ENCODE data around the gene MPP4.

MPP4 gene, protein sequence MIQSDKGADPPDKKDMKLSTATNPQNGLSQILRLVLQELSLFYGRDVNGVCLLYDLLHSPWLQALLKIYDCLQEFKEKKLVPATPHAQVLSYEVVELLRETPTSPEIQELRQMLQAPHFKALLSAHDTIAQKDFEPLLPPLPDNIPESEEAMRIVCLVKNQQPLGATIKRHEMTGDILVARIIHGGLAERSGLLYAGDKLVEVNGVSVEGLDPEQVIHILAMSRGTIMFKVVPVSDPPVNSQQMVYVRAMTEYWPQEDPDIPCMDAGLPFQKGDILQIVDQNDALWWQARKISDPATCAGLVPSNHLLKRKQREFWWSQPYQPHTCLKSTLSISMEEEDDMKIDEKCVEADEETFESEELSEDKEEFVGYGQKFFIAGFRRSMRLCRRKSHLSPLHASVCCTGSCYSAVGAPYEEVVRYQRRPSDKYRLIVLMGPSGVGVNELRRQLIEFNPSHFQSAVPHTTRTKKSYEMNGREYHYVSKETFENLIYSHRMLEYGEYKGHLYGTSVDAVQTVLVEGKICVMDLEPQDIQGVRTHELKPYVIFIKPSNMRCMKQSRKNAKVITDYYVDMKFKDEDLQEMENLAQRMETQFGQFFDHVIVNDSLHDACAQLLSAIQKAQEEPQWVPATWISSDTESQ

GRCh38 chr2:201698588-201699226 lies at the start of gene MPP4:
MPP4 (minus strand) TSS chr2:201698644; CDS start chr2:201693954, 4,690 bp downstream.
- DNase-seq: no peak

DNA sequence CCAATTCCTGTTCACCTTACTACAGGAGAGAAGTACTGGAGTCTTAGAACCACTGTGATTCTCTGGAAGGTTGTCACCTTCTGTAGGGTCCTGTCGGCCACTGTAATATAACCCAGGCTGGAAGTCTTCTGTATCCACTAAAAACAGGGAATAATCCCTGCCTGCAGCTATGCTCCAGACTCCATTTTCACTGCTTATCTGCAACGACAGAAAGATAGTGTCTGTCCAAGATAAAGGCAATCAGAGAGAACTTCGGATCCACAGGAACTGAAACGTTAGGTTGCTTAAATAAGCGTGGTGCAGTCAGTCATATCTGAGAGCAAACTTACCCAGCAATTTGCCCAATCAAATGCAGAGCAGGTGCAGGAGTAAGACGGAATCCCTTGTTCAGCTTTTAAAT lies 48.1 kb upstream of the MPP4 start:
- DNase-seq: no peak

DNA sequence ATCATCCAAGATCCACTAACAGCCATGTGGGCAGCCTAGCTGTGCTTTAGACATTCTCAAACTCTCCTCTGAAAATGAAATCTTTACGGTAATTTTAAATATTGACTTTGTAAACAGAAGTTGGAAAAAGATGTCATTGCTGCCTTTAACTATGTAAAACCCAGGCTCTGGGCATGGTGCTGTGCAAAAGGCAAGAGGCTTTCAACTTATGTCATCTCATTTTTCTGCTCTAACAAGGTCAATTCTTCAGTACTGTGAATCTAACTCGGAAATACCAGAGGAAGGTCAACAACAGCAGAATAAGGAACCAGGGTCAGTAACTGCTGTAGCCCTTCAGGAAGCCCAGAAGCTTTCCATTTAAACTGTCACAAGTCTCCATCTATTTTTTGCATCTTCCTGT lies 37.0 kb upstream of the MPP4 start:
- DNase-seq: no peak

DNA sequence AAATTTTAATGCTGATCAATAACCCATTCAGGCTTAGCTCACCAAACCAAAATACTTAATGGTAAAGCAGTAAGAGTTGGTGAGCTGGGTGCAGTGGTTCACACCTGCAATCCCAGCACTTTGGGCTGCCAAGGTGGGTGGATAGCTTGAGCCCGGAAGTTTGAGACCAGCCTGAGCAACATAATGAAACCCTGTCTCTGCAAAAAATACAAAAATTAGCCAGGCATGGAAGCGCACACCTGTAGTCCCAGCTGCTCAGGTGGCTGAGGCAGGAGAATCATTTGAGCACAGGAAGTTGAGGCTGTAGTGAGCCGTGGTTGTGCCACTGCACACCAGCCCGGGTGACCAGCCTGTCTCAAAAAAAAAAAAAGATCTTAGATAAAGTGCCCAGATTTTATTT lies 35.7 kb upstream of the MPP4 start:
- DNase-seq: no peak

GRCh38 chr2:201733544-201733943 lies 35.1 kb upstream of the MPP4 start:
- DNase-seq: no peak

DNA sequence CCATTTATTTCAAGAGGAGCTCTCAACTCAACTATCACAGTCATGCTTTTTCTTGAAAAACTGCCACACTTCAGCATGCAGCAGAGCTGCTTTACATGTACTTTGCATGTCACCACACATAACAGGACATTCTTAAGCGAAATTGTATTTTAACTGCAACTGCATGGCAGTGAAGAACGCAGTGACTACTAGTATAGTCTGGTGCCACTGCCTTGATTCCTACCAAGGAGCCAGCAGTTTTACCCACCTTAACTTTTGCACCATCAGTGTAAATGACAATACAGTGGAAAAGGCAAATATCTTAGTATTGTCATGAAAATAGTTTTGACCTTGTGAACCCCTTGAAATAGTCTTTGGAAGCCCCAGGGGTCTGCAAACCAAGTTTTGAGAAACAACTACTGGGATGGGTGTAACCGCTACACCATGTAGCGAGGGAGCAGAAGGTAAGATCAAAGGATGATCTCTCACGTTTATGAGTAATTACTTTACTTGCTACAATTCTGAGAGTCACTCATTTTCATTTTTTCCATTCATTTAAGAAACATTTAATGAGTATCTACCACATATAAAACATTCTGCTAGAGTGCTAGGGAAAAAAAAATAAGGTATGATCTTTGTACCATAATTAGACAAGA lies 32.3 kb upstream of the MPP4 start:
- DNase-seq: no peak

GRCh38 chr2:201715459-201715858 lies 17.0 kb upstream of the MPP4 start:
- no peak for DNase-seq

DNA sequence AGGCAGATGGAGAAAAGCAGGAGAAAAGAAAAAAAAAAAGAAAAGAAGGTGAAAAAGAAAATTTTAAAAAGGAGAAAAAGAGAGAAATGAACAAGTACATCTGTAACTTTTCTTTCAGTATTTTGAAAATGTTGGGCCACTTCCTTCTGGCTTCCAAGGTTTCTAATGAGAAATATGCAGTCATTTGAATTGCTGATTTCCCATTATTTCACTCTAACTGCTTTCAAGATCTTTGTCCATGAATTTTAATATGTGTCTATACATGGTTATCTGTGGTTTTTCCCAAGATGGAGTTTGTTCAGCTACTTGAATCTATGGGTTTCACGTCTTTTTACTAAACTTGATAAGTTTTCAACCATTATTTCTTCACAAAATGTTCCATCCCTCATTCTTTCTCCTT lies 14.3 kb upstream of the MPP4 start:
- no peak for DNase-seq

- no peak for DNase-seq
Measured at GRCh38 chr2:201709747-201710146, 11.3 kb upstream of the MPP4 start.

DNA sequence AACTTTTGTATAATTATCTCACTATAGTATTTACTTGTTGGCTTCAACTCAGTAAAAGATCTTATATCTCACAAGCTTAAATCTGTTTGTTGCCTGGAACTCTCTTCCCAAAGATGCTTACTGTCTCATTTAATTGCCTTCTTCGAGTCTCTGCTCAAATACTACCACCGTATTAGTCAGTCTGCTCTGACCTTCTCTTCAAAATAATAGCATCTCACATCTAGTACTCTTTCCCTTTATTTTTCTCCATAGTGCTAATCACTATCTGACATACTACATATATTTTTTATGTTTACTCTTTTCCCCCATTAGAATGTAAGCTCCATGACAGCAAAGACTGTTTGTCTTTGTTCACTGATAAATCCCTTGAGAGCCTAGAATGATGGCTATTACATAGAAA lies 10.6 kb upstream of the MPP4 start:
- no peak for DNase-seq

DNA sequence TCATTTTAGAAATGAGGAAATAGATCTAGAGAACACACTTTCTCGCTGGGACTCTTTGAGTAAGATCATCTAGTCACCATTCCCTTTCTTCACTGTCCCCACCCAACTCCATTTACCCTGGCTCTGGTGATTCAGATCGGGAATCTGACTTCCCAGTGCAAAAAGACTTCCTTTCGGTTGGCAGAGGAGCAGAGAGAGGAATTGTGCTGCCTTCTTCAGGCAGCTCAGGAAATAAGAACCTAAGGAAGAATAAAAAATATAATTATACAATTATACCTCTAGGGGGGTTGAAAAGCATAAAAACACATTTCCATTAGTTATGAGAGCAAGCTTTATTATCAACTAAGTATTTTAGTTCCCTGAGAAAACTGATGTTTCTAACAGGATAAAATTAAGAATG lies 9.3 kb upstream of the MPP4 start:
- no peak for DNase-seq

DNA sequence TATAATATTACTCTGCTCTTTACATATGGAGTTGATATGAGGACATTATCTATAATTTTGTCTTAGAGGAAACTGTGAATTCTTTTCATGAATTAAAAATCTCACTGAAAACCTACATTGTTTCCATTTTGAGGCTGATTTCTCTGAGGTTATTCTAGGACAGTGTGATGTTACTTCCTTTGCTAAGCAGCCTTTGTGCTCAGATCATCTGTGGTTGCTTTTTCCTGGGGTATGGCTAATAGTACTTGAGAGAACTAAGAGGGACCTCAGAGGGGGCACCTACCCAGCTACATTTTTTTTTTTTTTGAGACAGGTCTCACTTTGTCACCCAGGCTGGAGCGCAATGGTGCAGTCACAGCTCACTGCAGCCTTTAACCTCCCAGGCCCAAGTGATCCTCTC lies 8.7 kb upstream of the MPP4 start:
- no peak for DNase-seq

DNA sequence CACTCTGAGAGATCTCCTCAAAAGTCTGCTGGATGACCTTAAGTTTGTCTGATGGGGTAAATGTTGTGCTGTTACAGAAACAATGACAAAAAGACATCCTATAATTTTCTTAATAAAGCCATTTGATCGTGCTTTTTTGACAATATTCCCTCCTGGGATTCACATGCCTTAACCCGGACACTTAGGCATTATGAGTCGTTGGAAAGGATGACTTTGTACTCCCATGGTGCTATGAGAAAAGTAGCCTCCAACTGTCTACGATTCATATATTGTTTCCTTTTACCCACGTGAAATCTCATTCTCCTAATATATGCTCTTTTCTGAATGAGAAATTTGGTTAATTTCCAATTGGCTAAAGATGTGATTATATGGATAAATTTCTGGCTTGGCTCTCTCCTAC lies 6.1 kb upstream of the MPP4 start:
- no peak for DNase-seq

DNA sequence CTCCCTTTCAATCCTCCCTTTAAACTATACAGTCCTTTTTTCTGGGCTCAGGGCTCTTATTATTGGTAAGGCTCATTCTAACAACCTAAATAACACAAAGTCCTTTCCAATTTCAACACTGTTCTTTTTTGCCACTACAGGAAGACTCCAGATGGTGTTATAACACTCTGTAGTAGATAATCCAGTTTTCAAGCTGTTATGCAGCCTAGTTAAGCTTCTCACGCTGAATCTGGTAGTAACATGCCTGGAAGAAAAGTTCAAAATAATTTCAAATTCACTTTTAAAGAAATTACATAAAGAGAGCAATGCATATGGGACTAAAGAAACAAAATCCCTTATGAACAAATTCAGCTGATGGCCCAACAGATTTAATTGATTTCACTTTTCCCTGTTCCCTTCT lies 3.2 kb upstream of the MPP4 start:
- DNase-seq: no peak

DNA sequence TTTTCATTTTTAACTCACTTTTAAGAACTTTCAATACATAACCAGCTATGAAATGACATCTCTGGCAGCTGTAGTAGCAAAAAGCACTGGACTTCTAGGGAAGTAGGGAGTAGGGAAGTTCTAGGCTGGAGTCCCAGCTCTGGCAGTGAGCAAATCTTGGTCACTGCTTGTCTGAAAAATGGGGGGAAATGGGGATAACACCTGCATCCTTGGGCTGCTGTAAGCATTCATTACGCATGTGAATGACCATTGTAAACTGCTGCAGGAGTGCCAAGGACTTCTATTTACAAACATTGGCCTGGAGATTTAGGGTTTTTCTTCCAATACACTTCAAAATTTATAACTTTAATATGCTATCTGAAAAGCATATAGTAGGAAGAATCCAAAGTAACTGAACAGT lies 972 bp upstream of the MPP4 start:
- DNase-seq: no peak

GRCh38 chr2:201697899-201698298 lies 545 bp downstream of the MPP4 start:
- no peak for DNase-seq

GRCh38 chr2:201696151-201696659 lies 2.2 kb downstream of the MPP4 start:
- DNase-seq: no peak

DNA sequence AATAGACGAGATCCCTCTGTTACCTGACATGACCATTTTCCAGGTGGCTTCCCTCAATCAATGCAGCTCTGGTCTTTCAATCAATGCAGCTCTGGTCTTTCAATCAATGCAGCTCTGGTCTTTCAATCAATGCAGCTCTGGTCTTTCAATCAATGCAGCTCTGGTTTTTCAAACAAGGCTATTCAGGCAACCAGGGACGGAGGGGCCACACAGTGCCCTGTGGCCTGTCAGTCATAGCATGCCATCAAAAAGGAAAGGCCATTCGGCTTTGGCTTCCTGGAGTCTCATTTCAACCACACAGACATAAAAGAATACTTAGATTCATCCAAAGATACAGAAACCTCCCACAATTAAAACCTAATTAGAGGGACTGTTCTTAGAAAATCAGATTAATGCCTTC lies 13.3 kb downstream of the MPP4 start:
- no peak for DNase-seq

GRCh38 chr2:201680743-201681142 lies 17.7 kb downstream of the MPP4 start:
- DNase-seq: no peak

GRCh38 chr2:201678401-201678800 lies 20.0 kb downstream of the MPP4 start:
- DNase-seq: no peak

DNA sequence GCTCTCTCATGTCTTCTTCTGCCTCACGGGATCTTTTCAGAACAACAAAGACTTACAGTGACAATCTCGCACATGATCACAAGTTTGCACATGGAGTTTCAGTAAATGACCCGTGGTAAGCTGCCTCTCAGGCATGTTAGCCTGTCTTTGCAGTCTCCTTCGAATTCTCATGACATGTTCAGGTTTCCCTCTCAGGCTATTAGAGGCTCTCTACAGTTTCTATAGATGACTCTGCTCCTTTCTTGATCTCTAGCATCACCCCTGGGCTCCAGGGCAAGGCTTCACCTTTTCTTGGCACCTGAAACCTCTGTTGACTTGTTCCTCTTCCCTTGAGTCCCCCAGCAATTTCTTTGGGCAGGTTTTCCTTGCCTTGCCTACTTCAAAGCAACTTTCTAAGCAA lies 23.0 kb downstream of the MPP4 start:
- no peak for DNase-seq

DNA sequence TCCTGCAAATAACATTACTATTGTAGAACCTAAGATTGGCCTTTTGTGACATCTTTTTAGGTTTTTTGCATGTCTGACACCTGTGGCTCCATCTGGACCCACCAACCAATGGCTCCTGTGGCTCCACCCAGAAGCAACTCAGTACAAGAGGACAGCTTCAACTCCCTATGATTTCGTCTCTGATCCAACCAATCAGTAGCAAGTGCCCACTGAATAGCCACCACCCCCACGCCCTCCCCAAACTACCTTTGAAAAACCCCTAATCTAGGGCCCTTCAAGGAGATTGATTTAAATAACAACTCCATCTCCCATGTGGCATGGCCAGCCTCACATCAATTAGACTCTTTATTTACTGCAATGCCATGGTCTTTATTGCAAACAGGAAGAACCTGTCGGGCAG lies 23.6 kb downstream of the MPP4 start:
- DNase-seq: no peak

DNA sequence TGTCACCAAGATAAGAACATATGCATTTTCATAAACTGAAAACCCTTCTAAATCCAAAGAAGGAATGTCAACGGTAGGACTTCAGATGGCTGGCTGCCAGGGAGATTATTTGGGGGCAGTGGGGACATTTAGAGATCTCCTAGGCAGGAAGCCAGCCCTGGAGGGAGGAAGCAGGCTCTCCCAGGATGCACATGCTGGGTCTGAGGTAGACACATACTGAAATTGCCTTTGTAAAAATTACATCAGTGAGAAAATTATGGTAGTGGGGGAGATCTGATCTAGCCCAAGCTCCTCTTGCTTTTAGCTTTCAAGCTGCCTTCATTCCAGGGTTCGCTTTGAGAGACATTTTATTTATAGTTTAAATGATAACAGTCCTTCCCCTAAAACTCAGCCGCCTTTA lies 24.1 kb downstream of the MPP4 start:
- no peak for DNase-seq

DNA sequence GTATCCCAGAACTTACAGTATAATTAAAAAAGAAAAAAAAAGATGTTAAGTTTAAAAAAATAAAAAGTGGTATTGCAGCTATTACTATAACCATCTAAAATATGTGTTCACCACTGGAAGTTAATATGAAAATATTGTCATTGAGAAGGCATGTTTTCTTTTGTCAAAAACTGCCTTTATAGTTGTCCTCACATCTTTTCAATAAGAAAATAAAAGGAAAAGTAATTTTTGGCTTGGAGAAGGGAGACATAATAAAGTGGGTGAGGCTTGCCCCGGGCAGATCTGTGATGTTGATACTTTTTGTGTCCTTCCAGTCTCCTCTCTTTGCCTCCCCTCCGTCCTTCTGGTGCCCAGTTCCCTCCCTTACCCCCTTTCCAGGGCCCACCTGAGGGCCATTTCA lies 24.9 kb downstream of the MPP4 start:
- DNase-seq: no peak

Data from right forelimb (tissue), 1 donor.